GM19395 (cell line): ENCODE measurements around the gene ZNF679.
A peak's percentile ranks its signal among the peaks of the same experiment; 100 is the strongest.
"Not testable (repeated sequence)": the region's sequence is repeated elsewhere in the genome, so short reads cannot be mapped to it uniquely, and the experiment has no call there.

ENCODE experiments used
- ATAC-seq: cut with Tn5 transposase; IDR thresholded peaks from one replicate; pipeline ENCODE4 v1.9.1; 2021; ENCODE audit warnings: mild to moderate bottlenecking, moderate library complexity; ENCODE audit not compliant: unreplicated experiment

Gene ZNF679

GRCh38 chr7:64308016-64308270 is 79.7 kb downstream of the ZNF679 start:
- no peak for ATAC-seq

GRCh38 chr7:64310426-64310825 is 82.2 kb downstream of the ZNF679 start:
- ATAC-seq: no peak

- ATAC-seq: no peak
Observed at GRCh38 chr7:64312826-64313225, 84.6 kb downstream of the ZNF679 start.

- peak; percentile 100 for ATAC-seq
Observed at GRCh38 chr7:64313740-64314491, 85.6 kb downstream of the ZNF679 start, which contains the start of gene ZNF736. Gene ZNF736, plus strand, starts transcription at chr7:64313961. Its CDS starts 190 bp downstream, at chr7:64314151.

GRCh38 chr7:64314566-64314965 is 86.3 kb downstream of the ZNF679 start:
- ATAC-seq: no peak

GRCh38 chr7:64316031-64316742 is 87.9 kb downstream of the ZNF679 start:
- not testable (repeated sequence) for ATAC-seq
